HCT116 (cell line): Measurements from ENCODE around the gene PAQR7.

ENCODE experiments used
- CTCF ChIP-seq, 3 experiments: fragments of 200-600 bp in 1 of 3; sonication (generic) in 1 of 3; IDR thresholded peaks in 2 of 3; conservative IDR thresholded peaks in 1 of 3; 2 replicates each; pipeline ENCODE4 v1.5.1; 2012 to 2017; ENCODE audit warnings: low read depth in 2 of 3, low read length in 2 of 3, antibody characterized with exemption in 1 of 3, borderline replicate concordance in 1 of 3, control low read depth in 1 of 3, mild to moderate bottlenecking in 1 of 3, mixed read lengths in 1 of 3, mixed run types in 1 of 3, moderate library complexity in 1 of 3; ENCODE audit not compliant: insufficient read depth in 1 of 3
- EGR1 ChIP-seq: IDR thresholded peaks from 2 replicates; pipeline ENCODE4 v1.6.1; 2012; ENCODE audit warnings: low read depth
- EZH2 ChIP-seq: fragments of 200-600 bp; sonication (generic); IDR thresholded peaks from 2 replicates; pipeline ENCODE4 v1.6.1; 2017; ENCODE audit warnings: antibody characterized with exemption, mixed run types
- JUND ChIP-seq: IDR thresholded peaks from 2 replicates; pipeline ENCODE4 v1.6.1; 2012

GRCh38 chr1:25843483-25843882 is 32.0 kb downstream of the PAQR7 start:
- TF ChIP-seq JUND, result no peak
- TF ChIP-seq EZH2, result no peak
- no peak for TF ChIP-seq CTCF (IDR thresholded peaks at IDR 0.05 in 2 of 3, conservative IDR thresholded peaks at IDR 0.05 in 1 of 3; ENCODE audit: borderline replicate concordance in 1 of 3, insufficient read depth in 1 of 3, low read depth in 2 of 3, low read length in 2 of 3)
- no peak for TF ChIP-seq EGR1
